Myocyte (in vitro differentiated cells): ENCODE measurements around the gene CYP1A2. TPM values are rescaled to one million over a fixed set of nuclear protein-coding genes. Genes with fewer than 3 reads are reported as not detected.
A peak's percentile ranks its signal among the peaks of the same experiment; 100 is the strongest.
"Not testable (repeated sequence)": the region's sequence is repeated elsewhere in the genome, so short reads cannot be mapped to it uniquely, and the experiment has no call there.

ENCODE experiments used
- DNase-seq: peaks from one replicate; pipeline ENCODE4 v3.0.0-alpha.2; 2012; ENCODE audit warnings: low read depth
- polyA plus RNA-seq: library from polyadenylated mRNA; unstranded; fragments of >200 nt; gene quantifications from one replicate; pipeline ENCODE4 v1.2.1, GENCODE V29; 2012; ENCODE audit warnings: missing spikeins
- total RNA-seq: library from RNA; depleted of rRNA; stranded (reverse); fragments of >200 nt; gene quantifications from 2 replicates; pipeline ENCODE4 v1.2.3, GENCODE V29; 2014

CYP1A2 gene, protein sequence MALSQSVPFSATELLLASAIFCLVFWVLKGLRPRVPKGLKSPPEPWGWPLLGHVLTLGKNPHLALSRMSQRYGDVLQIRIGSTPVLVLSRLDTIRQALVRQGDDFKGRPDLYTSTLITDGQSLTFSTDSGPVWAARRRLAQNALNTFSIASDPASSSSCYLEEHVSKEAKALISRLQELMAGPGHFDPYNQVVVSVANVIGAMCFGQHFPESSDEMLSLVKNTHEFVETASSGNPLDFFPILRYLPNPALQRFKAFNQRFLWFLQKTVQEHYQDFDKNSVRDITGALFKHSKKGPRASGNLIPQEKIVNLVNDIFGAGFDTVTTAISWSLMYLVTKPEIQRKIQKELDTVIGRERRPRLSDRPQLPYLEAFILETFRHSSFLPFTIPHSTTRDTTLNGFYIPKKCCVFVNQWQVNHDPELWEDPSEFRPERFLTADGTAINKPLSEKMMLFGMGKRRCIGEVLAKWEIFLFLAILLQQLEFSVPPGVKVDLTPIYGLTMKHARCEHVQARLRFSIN
- not detected in 2 replicates for total RNA-seq
- polyA plus RNA-seq, result not detected

DNA sequence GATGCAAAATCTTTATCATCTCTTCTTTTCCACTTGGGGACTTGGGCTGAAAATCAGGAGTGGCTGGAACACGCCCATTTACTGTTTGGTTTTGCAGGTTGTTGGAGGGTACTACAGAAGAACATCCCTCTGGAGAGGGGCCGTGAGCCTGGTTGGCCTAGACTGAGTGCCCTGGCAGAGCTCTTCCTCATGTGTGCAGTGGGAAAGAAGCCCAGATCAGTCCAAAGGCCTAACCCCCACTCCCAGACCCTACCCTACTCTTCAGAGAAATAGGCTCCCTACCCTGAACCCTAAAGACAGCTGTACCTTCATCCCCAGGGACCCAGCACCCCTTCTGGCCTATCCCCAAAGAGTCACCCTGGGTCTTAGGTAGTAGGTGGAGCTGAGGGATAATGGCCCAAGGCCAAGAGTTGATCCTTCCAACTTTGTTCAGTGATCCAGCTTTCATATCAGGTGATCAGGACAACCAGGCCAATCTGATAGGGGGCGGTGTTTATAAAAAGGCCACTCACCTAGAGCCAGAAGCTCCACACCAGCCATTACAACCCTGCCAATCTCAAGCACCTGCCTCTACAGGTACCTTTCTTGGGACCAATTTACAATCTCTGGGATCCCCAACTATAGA is at the start of gene CYP1A2:
CYP1A2 (plus strand) TSS at position 524 of the 625 bp plus-strand sequence. CDS start 894 bp downstream, outside the sequence.
- DNase-seq, result no peak

DNA sequence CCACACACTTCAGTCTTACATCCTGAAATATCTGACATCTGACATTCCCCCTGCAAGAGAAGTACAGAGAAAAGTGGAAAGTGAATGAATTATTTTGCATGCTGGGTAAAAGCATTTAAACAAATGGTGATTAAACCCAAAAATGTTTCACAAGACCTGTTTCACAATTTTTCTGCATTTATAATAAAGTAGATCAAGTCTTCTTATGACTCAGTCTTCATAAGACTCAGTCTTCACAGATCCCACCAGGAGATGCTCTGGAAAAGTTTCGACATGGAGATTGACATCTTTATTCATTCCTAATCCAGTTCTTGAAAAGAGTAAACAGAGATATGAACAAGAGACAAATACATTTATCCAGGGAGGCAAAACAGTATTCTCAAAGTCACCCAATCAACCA is 39.6 kb upstream of the CYP1A2 start:
- DNase-seq, result no peak

DNA sequence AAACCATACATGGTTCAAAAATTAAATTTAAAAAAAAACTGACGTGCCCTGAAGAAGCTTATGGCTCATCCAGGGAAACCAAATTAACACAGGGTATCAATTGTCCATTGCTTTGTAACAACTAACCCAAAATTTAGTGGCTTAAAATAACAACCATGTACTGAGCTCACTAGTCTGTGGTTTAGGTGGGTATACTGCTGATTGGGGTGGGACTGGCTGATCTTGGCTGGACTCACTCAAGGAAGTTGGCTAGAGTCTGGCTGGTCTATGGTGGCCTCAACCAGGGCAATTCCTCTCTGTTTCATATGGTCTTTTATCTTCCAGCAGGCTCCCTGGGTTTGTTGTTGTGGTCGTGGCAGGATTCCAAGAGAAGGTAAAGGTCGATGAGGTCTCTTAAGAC is 38.8 kb upstream of the CYP1A2 start:
- DNase-seq, result no peak

DNA sequence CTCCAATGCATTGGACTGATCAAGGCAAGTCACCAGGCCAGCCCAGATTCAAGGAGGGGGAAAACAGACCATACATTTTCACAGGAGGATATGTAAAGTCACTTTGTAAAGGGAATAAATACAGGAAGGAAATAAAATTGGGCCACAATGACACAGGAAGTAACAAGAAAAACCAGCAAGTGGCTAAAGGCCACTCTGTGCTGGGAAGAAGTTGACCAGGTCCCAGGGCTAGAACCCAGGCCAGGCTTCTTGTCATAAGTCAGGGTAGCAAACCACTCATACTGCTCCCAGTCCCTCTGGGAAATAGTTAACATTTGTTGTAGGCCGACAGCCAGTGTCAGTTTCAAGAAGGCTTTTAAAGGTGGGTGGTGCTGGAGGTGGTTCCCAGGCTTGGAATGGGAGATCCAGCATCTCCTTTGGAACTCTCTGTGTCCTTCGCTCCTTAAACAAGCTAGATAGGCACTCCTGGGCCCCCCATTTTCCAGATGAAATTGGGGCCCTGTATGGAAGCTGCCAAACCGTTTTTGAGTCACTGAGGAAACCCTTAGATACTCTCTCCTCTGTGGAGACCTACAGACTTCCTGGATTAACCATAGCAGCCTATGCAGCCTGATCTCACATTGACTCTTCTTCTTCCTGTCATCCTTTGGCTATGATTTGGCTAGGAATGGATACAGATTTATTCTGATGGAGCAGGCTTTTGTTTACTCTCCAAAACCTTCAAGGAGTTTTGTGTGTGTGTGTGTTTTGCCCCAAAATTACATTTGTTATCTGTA is 38.1 kb upstream of the CYP1A2 start:
- DNase-seq, result no peak

DNA sequence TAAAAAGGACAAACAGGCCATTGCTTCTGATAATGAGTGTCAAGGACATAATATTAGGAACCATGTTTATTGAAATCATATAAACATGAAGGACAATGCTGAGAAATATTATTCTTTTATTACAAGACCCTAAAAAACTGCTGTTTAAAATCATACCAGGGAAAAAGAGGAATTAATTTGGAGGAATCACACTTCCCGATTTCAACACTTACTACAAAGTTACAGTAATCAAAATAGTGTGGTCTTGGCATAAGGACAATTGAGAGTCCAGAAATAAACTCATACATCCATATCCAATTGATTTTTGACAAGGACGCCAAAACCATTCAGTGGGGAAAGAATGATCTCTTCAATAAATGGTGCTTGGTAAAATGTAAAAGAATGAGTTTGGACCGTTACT is 36.3 kb upstream of the CYP1A2 start:
- DNase-seq, result no peak

DNA sequence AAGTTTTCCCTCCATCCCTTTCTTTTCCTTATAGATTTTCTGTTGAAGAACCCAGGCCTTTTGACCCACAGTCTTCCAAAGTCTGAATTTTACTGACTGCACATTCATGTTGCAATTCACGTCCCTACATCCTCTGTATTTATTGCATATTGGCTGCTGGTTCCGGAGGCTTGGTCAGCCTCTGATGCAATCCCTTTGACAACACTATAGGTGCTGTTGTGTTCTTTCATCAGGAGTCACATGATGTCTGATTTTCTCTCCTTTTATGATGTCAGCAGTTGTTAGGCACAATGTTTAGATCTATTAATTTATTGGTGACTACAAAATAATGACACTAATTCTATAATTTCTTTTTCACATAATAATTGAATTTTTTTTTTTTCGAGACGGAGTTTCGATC is 32.0 kb upstream of the CYP1A2 start:
- no peak for DNase-seq

DNA sequence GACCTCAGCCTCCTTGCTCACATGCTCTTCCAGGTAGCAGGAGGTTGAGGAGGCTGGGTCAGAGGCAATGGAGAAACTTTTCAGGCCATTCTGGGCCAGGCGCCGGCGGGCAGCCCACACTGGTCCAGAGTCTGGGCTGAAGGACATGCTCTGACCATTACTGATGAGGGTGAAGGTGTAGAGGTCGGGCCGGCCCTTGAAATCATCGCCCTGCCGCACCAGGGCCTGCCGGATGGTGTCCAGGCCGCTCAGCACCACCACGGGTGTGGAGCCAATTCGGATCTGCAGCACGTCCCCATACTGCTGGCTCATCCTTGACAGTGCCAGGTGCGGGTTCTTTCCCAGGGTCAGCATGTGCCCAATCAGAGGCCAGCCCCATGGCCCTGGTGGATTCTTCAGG is 26.1 kb upstream of the CYP1A2 start:
- no peak for DNase-seq

DNA sequence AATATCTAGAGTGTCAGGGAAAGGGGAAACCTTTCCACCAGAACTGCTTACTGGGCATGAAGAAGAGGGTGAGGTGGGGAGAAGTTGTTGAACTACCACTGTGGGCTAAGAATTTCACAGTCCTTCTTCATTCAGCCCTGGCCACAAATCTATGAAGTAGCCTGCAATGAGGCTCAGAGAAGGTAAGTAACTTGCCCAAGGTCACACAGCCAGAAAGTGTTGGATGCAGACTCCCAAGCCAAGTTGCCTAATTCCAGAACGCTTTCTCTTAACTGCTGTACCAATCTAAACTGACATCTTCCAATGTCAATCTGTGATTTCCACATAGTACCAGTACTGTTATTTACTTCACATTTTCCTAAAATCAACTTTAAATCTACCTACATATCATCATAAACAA is 25.5 kb upstream of the CYP1A2 start:
- DNase-seq, result no peak

DNA sequence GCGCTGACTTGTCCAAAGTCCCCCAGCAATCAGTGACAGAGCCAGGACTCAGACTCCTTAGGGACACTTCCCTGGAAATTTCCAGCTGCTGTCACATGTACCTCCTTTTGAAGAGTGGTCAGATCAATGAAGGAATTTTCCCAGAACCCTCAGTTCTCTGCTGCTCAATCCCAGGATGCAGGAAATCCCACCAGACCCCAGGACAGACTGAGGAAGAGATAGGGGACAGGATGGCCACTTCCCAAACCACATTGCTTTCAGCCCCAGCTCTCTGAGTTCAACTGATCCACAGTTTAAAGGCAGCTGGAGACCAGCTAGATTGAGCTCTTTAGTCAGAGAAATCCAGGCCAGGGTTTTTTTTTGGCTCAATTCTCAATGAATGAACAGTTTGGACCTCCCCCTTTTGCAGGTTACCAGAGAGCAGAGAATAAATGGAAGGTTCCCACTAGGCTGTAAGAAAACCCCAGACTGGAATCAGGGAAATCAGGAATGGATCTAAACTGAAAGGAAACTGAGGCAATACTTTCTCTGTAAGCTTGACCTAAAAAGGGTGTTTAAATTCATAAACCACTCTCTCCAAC is 24.8 kb upstream of the CYP1A2 start:
- DNase-seq, result peak; percentile 63

DNA sequence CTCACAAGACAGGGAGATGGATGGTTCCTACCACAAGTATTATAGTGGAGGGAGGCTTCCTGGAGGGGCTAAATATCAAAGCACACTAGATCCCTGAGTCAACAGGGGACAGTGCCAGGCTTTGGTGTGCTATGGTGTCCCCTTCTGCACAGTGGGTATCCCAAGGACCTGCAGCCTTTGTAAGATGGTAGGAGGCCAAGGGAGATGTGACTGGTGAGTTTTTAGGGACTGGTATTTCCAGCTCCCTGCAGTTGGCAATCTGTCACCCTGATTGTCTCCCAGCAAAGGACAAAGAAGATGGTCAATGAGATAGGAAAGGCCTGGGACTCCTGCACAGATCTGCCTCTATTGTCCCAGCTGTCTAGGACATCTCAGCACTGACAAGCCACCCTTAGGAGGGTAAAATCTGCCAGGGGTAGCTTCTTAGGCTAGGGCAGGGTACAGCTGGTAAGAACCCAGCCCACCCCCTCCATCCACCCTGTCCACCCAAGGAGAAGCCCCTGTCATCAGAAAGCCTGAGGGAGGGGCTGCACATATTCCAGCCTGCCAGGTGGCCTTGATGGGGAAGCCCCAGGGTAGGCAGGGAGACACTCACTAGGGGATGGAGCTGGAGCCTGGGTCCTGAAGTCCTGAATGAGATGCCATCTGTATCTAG is 23.9 kb upstream of the CYP1A2 start:
- no peak for DNase-seq

DNA sequence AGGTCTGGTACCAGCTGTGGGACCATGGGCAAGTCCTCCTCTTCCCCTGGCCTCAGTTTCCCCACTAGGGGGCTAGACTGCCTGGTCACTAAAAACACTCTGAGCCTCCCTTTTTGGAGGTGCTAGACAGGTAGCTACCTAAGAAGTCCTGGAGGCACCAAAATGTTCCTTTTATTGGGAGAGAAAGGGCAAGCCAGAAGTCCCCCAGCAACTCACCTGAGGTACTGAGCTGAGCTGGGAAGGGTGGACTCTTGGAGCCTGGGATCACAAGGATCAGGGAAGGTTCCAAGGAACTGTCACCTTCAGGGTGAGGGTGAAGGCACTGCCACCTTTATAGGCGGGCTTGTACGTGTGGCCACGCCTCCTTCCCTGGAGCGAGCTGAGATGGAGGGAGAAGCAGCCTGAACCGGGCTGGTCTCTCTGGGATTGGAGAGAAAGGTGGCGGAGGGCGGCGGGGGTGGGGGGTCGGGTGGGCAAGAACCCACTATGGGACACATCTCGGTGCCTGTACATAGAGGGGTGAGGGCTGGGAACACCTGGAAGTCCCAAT is 23.3 kb upstream of the CYP1A2 start, which contains the start of gene CYP1A1:
CYP1A1 (minus strand) TSS at position 304 of the 550 bp plus-strand sequence. CDS start 2,431 bp downstream, outside the sequence.
- DNase-seq, result no peak

DNA sequence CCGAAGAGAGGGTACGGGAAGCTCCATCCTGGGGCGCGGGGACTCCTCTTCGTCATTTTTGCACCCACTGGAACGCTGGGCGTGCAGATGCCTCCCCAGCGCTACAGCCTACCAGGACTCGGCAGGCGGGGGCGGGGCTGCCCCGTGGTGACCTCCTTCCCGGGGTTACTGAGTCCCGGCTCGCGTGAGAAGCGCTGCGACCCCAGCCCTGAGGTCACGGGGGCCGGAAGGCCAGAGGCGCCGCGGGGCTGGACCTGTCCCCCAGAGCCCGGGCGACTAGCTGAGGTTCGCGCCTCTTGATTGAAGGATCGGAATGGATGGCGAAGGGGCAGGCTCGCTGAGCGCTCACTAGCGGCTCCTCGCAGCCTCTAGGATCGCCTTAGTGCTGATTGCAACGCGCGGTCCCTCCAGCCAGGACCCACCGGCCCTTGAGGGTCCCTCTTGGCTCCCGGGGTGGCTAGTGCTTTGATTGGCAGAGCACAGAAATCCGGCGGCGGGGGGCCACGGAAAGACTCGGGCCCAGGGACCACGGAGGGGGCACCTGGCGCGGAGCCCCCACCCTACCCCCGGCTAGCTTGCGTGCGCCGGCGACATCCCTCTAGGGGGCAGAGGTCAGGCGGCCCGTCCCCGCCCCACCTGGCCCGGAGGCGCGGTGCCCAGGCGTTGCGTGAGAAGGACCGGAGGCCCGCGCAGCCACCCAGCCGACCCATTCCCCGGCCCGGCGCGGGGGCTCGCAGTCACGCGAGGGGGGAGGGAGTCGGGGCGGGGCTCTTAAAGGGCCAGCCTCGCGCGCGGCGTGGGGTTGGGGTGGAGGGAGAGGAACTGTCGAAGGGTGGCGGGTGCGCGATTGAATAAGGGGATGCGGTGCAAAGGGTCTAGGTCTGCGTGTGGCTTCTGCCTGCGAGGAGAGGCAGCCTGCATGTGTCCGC is 22.5 kb upstream of the CYP1A2 start:
- peak; percentile 31 for DNase-seq

DNA sequence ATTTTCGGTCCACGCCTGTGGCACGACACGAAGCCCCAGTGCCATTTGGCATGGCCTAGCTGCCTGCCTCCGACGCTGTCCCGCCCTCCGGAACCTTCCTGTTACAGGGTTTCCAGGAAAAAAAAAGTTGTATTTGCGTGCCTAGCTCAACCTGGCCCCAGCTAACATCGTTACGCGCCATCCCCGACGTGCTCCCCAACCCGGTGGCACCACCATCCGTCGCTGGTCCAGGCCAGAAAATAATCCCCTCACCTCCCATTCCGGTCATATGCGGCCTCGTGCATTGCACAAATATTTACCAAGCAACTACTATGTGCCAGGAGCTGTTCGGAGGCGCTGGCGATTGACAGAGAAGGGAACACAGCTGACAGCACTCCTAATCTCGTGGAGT is 21.9 kb upstream of the CYP1A2 start:
- no peak for DNase-seq

DNA sequence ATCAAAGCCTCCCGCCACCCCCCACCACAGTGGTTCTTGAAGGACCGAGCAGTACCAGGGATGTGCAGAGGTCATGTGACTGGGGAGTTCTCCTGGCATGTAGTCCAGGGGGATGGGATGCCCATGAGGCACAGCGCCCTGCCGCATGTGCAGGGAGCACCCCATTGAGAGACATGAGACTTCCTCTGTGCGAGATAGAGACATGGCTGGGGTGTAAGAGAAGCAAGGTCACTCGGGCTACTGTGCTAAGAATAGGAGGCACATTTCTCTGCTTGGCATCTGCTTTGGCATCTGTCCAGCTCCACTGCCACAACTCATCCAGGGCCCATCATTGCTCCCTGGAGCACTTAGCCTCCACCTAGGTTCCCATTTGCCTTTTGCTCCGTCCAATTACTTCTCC is 20.9 kb upstream of the CYP1A2 start:
- peak; percentile 52 for DNase-seq

DNA sequence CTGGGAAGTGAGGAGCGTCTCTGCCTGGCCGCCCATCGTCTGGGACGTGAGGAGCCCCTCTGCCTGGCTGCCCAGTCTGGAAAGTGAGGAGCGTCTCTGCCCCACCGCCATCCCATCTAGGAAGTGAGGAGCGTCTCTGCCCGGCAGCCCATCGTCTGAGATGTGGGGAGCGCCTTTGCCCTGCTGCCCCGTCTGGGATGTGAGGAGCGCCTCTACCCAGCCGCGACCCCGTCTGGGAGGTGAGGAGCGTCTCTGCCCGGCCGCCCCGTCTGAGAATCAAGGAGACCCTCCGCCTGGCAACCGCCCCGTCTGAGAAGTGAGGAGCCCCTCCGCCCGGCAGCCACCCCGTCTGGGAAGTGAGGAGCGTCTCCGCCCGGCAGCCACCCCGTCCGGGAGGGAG is 19.9 kb upstream of the CYP1A2 start:
- not testable (repeated sequence) for DNase-seq

DNA sequence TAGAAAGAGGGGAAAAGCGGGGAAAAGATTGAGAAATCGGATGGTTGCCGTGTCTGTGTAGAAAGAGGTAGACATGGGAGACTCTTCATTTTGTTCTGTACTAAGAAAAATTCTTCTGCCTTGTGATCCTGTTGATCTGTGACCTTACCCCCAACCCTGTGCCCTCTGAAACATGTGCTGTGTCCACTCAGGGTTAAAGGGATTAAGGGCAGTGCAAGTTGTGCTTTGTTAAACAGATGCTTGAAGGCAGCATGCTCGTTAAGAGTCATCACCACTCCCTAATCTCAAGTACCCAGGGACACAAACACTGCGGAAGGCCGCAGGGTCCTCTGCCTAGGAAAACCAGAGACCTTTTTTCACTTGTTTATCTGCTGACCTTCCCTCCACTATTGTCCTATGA is 19.3 kb upstream of the CYP1A2 start:
- not testable (repeated sequence) for DNase-seq

DNA sequence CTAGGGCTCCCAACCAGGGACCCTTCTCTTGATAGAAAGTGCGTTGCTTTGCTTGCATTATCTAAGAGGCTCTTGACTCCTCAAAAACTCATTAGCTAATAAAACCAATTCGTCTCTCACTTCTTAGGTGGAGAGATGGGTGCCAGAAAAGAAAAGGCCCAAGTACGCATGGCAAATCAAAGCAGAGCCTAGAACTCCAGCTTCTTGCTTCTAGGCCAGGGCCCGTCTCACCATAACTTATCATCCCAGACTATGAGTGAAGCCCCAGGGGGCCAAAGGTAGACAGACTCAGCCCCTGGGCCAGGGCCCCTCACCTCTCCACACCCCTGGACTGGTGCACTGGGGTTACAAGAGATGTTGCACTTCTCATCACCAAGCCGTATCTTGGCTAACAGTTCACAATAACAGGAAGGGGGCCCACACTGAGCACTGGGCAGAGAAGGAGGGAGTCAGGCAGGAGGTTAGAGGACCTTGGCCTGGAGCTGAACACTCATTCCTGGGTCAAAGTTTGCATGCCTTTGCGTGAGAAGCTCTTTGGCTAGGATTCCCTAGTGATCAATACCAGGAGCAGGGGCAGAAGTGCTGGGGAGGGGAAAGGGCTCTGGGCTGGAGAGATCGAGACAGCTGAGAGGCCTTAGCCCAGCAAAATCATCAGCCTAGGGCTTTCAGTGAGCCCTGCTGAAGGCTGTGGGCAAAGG is 17.9 kb upstream of the CYP1A2 start:
- DNase-seq, result no peak

DNA sequence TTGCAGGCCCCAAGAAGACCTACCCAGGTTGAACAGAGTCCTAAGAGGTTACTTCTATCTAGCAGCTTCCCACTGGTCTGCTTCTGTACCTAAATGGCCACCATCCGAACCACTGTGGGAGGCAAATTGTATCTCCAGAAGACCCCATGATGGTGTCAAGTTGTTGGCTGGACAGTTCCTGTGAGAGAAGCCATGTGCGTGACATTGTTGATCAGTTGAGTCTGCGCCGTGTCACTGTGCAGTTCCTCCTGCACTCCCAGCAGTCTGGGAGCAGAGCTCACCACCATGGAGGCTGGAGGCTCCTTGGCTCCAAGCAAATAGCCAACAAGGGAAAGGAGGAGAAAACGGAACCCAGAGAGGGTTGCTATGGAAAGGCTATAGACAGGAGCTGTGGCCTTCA is 15.8 kb upstream of the CYP1A2 start:
- DNase-seq, result no peak

DNA sequence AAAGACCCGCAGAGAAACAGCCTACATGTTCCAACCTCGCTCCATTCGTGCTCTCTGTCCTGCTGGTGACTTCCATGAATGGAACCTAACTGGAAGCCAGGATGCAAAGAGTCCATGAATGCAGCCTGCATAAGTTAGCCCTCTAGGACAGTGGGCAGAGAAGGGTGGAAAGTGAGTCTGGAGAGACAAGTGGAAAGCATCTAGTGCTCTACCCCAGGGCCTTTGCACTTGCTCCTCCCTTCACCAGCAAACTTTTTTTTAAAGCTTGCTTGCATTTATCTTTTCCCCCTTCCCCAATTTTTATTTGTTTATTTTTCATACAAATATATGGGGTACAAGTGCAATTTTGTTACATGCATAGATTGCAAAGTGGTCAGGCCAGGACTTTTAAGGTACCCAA is 15.4 kb upstream of the CYP1A2 start:
- DNase-seq, result no peak
